GM18870 (cell line): Measurements from ENCODE around the gene PHETA1.
"Not testable (repeated sequence)": the region's sequence is repeated elsewhere in the genome, so short reads cannot be mapped to it uniquely, and the experiment has no call there.

Experiments
- ATAC-seq: cut with Tn5 transposase; IDR thresholded peaks from one replicate; pipeline ENCODE4 v1.9.1; 2021; ENCODE audit warnings: moderate library complexity; ENCODE audit not compliant: unreplicated experiment

Gene PHETA1

DNA sequence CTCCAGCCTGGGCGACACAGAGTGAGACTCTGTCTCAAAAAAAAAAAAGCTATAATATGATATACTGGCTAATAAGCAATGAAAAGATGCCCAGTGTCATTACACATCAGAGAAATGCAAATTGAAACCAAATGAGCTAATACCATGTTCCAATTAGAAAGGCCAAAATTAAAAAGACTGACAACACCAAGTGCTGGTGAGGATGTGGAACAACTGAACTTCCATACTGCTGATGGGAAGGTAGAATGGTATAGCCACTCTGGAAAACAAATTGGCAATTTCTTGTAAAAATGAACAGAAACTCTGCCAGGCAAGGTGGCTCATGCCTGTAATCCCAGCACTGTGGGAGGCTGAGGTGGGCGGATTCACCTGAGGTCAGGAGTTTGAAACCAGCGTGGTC is 8.5 kb upstream of the PHETA1 start:
- ATAC-seq = no peak

DNA sequence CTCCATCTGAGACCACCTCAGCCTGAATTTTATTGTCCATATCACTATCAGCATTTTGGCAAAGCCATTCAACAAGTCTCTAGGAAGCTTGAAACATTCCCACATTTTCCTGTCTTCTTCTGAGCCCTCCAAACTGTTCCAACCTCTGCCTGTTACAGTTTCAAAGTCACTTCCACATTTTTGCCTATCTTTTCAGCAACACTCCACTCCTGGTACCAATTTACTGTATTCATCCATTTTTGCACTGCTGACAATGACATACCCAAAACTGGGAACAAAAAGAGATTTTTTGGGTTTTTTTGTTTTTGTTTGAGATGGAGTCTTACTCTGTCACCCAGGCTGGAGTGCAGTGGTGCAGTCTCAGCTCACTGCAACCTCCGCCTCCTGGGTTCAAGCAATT is 4.3 kb upstream of the PHETA1 start:
- ATAC-seq = not testable (repeated sequence)

DNA sequence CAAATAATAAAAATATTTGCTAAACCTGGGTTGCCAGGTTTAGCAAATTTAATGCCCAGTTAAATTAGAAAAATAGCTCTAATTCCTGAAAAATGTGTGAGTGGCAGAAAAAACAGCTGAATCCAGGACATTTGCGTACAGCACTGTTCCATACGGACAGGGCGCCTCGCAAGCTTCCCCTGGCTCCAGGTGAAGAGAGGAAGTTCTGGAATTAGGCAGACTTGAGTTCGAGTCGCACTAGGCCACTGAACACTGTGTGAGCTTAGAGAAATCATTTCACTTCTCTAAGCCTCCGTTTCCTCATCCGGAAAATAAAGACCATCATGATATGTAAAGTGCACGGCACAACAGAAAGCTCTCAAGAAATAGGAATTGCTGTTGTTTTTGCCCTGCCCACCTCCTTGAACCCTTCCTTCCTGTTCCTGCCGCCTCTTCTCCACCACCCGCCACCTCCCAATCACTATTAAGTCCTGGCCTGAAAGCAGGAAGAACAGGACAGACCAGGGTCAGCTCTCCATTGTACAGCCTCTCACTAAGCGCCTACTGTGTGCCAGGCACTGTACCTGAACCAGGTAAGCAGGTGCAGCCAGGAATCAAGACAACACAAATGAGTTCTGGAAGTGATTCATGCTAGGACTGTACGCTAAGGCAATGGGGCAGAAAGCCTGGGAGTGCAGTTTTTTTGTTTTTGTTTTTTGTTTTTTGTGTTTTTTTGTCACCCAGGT is 763 bp upstream of the PHETA1 start:
- ATAC-seq = no peak

DNA sequence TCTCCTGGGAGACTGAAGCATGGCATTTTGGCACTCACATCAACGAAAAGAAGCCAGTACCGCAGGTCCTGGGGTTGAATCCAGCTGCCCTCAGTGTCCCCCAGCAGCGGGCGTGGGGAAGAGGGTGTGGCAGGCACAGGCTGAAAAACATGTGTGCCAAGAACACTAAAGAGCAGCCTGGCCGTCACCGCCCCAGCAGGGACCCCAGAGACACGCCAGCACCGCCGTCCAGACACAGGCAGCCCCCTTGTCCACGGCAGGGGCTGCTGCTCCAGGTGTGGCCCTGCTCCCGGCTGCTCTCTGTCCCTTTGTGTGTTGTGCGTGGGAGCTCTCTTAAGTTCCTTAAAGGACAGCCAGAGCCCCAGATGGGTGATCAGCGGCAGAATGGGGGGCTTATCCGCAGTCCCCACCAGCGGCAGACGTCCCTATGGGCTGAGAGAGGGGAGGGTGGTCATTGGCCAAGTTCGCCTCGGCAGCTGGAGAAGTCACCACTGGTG is 556 bp downstream of the PHETA1 start:
- ATAC-seq = no peak

GRCh38 chr12:111367661-111368221 is 1.2 kb downstream of the PHETA1 start:
- no peak for ATAC-seq

GRCh38 chr12:111366583-111366982 is 2.3 kb downstream of the PHETA1 start:
- ATAC-seq = no peak

GRCh38 chr12:111366075-111366474 is 2.8 kb downstream of the PHETA1 start:
- ATAC-seq = no peak

- ATAC-seq = no peak
Observed at GRCh38 chr12:111363578-111363977, 5.3 kb downstream of the PHETA1 start.

- no peak for ATAC-seq
Observed at GRCh38 chr12:111362687-111363475, 6.0 kb downstream of the PHETA1 start.

DNA sequence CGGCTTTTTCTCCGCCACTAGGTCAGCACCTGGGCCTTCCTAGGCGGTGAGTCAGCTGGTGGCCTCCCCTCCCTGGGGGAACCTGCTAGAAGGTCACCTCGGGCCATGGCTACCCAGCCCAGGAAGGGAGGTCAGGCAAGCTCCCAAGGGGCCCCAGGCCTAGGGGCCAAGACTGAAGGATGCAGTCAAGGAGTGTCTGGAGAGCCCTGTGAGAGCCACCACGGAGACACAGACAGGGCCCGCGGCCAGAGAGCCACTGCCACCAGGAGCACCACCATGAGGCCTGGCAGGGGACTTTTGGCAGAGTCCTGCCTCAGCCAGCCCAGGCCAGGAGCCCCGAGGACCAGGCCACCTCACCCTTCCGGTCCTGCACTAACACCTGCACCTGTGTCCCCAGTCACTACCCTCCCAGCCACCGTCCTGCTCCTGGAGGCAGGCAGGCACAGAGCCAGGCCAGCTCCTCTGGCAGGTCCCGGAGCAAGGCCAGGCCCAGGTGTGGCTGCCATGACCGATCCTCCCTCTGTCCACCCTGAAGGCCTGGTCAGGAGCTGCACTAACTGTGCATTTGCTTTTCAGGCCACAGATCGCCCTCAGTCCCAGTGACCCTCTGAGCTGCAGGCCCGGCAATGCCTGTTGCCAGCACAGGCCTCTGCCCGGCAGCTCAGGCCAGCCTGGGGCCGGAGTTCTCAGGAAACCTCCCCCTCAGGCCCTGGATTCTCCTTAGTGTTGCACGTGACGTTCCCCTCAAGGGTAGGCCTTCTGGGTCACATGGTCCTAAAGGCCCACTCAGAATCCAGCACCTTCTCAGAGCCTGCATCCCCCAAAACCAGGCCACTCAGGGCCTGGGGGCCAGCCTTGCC is 6.9 kb downstream of the PHETA1 start:
- ATAC-seq = no peak

GRCh38 chr12:111361073-111361716 is 7.7 kb downstream of the PHETA1 start:
- no peak for ATAC-seq

GRCh38 chr12:111360325-111360930 is 8.5 kb downstream of the PHETA1 start:
- ATAC-seq = no peak

DNA sequence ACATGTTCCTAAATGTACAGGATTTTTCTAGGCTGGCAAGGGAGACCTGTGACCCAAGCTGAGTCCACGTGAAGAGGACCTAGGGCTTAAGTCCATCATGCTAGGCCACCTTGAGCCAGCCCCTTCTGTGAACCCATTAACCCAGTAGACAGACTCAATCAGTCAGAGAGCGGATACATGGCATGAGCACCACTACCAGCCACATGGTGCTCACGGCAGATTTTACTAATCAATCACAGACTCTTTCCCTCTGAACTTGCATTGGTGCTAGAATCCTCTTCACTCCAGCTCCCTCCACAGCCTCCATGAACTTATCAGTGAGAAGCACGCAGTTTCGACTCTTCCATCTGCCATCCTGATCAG is 9.0 kb downstream of the PHETA1 start:
- ATAC-seq = no peak

- ATAC-seq = no peak
Observed at GRCh38 chr12:111359231-111359913, 9.5 kb downstream of the PHETA1 start.

DNA sequence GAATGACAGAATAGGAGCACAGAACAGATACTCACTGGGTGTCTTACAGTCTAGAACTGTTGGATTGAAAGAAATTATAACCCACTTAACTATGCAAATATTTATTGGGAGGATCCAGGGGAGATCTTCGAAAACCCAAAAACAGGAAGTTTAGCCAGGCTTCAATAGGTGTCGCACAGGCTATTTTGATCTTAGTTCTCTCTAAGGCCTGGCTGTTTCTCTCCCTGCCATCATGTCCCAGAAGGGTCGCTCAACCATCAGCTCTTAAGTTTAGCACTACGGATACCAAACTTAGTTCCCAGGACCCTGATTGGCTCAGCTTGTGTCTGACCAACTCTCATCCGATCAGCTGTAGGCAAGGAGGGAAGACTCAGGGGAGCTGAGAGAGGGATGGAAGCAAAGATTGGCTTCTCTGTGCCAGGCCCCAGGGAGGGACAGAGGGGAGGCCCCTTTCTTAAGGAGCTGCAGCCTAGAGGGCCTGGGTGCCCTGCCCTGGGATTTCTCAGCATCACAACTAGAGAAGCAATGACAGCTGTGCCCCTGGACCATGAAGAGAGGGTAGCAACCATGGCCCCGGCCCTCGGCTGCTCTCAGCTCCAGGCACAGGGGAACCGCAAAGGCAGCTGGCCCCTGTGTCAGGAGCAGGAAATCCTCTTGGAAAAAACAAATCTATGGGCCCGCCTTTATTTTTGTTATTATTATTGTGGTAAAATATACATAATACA is 13.5 kb downstream of the PHETA1 start:
- no peak for ATAC-seq

GRCh38 chr12:111354511-111354910 is 14.4 kb downstream of the PHETA1 start:
- no peak for ATAC-seq

- no peak for ATAC-seq
Observed at GRCh38 chr12:111353603-111354295, 15.1 kb downstream of the PHETA1 start.

GRCh38 chr12:111353026-111353425 is 15.9 kb downstream of the PHETA1 start:
- ATAC-seq = no peak
